Stomach (tissue), 4 donors: ENCODE results near the gene SPRING1.

Experiments used
- EP300 ChIP-seq: sonication (generic); formaldehyde crosslinking; IDR thresholded peaks from one replicate; pipeline ENCODE4 v1.6.1; 2017; ENCODE audit warnings: antibody characterized with exemption
- POLR2A ChIP-seq, 4 donors: fragments of 450-650 bp; IDR thresholded peaks; one replicate each; pipeline ENCODE4 v1.6.1; 2016; ENCODE audit warnings: antibody characterized with exemption in 4 of 4, control low read depth in 2 of 4, mild to moderate bottlenecking in 1 of 4, moderate library complexity in 1 of 4
- TF ChIP-seq, protein P1 (sequence below), 7 experiments: fragments of 450-650 bp in 4 of 7; fragments of 200-600 bp in 3 of 7; sonication (generic) in 3 of 7; IDR thresholded peaks; one replicate each; pipeline ENCODE4 v1.5.1; 2016 to 2019; ENCODE audit warnings: antibody characterized with exemption in 7 of 7, control low read depth in 2 of 7, mild to moderate bottlenecking in 1 of 7

DNA sequence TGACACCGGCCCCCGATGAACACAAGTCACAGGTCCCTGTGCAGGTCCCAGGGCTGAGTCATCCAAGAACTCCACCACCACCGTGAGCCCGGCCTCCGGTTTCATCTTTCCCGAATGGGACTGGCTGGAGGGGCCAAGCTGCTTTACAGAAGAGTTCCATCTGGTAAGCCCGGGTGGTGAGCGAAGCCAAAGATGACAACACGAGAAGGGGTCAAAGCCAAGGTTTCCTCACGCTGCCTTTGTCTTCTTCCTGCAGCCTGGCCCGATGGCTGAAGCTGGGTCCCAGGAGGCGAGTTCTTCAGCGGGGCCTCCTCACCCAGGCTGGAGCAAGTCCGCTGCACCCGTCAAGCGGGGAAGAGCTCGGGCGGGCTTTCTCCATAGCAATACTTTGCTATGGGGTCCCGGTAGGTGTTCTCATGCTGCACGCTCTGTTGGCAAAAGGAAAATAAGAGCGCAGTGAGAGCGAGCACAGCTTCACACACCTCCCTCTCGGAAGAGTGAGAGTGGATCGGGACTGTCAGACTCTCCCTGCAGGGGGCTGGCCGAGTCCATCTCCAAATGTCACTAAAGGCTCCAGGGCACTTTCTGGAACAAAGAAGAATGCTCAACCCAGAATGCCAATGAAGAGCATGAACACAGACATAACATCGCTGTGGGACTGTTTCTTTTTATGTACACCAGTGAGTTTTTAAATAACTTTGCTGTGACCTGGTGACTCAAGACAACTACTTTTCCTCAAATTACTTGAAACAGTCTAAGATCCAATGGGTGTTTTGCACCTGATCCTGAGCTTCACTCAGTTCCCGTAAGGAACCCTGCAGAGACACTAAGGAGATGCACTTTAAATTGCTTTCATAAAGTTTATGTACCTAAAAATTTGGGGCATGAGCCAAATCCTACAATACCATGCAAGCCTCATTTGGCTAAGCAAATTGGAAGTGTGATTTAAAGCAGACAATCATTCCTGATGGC lies 20.1 kb downstream of the SPRING1 start:
- TF ChIP-seq EP300, result no peak
- TF ChIP-seq POLR2A (IDR thresholded peaks at IDR 0.05), result no peak
- TF ChIP-seq, protein P1, sequence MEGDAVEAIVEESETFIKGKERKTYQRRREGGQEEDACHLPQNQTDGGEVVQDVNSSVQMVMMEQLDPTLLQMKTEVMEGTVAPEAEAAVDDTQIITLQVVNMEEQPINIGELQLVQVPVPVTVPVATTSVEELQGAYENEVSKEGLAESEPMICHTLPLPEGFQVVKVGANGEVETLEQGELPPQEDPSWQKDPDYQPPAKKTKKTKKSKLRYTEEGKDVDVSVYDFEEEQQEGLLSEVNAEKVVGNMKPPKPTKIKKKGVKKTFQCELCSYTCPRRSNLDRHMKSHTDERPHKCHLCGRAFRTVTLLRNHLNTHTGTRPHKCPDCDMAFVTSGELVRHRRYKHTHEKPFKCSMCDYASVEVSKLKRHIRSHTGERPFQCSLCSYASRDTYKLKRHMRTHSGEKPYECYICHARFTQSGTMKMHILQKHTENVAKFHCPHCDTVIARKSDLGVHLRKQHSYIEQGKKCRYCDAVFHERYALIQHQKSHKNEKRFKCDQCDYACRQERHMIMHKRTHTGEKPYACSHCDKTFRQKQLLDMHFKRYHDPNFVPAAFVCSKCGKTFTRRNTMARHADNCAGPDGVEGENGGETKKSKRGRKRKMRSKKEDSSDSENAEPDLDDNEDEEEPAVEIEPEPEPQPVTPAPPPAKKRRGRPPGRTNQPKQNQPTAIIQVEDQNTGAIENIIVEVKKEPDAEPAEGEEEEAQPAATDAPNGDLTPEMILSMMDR (IDR thresholded peaks at IDR 0.05), result no peak
